HG02970 (cell line): ENCODE data around the gene RAPGEF5.

Source experiments
- ATAC-seq: cut with Tn5 transposase; IDR thresholded peaks from one replicate; pipeline ENCODE4 v1.9.1; 2021; ENCODE audit warnings: mild to moderate bottlenecking, moderate library complexity, moderate number of reproducible peaks; ENCODE audit not compliant: unreplicated experiment, low FRiP score

RAPGEF5 gene

DNA sequence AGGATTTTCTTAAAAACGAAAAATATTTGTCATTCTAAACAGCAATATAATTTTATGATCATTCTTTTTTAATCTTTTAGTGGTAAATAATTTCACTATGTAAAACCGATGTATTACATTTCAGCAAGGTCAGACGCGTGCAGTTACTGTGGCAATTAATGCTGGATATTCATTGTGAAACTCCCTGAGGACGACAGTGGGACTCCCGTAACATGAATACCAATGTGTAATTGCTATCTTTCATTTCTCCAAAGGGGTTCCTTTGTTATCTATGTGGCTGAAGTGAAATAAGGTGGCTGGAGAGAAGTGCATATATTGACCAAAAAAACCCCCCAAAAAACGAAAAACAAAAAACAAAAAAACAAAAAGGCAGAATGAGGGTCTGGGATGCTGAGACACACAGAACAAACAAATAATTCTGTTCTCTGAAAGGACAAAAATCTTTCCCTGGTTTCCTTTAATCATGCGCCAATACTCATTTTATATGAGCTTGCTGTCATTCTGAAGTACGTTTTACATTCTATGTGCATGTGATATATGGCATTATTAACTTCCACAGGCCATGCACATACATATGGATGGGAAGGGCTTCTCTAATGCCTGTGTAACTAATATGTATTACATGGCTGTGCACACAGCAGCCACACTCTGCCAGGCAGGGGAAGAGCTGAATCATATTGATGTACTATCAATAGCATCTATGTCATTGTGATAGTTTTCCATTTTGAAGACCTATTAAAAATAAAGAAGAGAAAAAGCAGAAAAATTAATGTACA, 161.4 kb downstream of the RAPGEF5 start:
- no peak for ATAC-seq

DNA sequence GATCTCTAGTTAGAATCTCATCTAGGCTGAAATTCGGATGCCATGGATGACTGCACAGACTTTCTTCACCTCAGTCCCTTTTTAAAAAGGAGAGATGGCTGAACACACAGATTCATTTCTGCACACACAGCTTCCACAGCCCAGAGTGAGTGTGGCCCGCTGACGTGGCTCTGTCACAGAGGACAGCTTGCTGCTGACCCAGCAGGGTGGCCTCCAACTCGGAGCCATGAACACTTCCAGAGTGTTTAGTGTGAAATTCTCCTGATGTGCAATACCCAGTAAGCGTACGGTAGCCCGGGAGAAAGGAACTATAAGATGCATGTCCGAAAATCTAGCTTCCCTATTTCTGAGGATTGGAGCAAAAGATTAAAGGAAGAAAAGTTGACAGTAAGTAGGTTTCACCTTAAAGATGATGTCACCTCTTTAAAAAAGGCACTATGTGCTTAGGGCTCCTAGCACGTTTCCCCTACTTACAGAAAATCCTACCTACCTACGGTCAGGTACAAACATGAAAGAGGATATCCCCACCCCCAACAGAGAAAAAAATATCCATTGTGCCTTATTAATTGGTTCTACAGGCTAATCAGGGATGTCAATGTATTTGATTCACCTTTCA, 162.2 kb downstream of the RAPGEF5 start:
- ATAC-seq: no peak

DNA sequence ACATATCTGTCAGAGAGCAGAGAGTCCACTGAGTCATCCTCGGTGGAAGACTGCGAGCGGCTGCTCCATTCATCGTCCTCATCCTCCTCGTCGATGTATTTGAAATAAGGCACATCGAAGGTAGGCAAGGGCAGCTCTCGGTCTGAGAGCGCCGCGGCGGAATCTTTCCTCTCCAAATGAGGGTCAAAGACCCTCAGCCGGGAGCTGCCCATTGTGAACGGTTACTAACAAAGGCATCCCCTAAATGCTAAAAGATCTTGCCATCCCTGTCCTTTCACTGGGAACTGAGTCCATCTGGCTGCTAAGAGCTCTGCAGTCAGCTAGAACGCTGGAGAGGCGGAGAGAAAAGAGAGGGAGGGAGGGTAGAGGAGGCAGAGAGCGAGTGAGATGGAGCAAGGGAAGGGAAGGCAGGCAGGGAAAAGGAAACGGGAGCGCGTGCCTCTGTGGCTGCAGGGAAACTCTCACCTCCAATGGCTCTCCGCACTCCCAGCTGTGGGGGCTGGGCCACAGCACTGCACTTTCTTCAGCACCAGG, 163.4 kb downstream of the RAPGEF5 start:
- no peak for ATAC-seq

DNA sequence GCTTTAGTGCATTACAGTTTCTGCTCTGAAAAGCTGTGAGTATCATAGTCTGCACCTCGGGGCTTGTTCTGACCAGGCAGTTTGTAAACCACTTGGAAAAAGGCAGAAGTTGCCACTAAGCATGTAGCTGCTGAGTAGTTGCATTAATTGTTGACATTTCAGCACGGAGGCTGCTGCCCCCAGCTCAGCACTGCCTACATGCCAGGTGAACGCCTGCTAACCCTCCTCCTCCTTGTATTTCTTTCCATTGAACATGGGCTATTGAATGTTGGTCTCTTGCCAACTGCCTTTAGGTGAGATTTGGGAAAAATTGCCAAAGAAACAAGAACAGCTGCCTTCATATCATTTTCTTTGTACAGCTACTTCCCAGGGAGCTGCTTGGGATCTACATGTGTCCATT, 164.2 kb downstream of the RAPGEF5 start:
- no peak for ATAC-seq

DNA sequence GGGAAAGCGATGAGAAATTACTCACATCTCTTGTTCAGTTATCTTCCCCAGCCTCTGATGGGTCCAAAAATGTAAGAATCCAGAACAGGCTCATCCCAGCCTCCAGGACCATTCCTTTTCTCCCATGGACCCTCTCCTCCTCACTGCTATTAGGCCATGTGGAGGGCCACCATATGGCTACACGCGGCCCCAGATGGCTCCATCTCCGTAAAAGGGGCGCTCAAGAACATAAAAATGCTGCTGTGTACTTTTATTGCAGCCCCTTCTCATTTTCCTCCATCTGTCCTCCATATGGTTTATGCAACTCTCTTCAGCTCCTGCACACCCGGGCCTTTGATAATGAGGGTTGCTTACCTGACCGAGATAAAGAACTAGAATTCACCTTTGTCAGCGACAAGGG, 166.2 kb downstream of the RAPGEF5 start:
- no peak for ATAC-seq

- no peak for ATAC-seq
Measured at GRCh38 chr7:22189741-22190140, 167.2 kb downstream of the RAPGEF5 start.

DNA sequence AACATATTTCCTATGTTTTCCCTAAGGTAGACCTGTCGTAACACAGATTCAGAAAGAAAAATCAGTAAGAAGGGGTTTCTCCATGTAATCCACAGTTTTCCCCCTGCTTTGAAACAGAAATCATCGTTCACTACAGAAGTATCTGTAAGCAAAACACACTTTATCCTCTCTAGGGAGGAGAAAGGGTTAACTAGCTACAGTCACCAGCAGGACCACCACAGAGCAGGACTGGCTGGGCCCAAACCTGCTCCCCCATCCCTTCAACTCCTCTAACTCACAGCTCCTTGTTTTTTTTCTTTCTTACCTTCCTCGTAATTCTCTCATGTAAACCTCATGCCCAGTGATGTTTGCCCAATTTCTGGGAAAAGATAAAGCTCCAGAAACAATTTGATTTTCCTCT, 167.7 kb downstream of the RAPGEF5 start:
- ATAC-seq: no peak

GRCh38 chr7:22187691-22188348, 169.1 kb downstream of the RAPGEF5 start:
- no peak for ATAC-seq

DNA sequence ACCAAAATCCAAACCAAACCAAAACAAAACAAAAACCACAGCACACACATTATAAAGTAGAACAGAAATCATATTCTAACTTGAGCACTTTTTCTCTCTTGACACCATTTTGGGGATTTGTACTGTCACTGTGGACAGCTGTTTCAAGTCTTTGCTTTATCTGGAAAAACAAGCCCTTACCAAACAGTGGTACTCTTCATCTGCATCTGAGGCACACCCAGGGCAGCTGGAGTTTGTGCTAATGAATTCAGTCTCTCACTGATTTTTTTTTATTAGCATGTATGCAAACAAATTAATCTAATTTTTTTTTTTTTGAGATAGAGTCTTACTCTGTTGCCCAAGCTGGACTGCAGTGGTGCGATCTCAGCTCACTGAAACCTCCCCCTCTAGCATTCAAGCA, 171.4 kb downstream of the RAPGEF5 start:
- ATAC-seq: no peak

DNA sequence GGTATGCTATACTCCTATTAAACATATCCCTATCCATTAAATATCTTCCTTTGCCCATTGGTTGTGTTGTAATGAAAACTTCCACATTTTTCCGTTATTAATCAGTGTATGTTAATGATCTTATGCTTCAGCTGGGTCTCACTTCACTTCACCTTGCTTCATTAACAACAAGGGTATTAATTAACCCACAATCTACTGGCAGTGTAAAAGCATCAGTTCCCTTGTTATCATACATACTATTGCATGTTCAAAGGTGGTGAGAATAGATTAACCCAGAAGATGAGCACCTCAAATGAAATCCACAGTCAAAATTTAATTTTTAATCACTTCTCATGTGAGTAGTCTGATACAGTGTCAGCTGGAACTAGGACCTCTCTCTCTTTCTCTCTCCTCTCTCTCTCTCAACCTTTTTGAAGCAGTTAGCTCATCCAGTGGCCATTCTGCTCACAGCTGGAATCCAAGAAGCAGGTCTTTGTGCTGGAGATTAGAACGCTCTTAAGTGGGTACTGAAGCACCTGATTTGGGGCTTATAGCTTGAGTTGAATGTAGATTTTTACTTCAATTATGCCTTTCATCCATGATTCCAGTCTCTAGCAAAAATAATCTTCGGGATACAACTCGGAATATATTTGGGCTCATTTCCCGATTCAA, 172.3 kb downstream of the RAPGEF5 start:
- no peak for ATAC-seq

DNA sequence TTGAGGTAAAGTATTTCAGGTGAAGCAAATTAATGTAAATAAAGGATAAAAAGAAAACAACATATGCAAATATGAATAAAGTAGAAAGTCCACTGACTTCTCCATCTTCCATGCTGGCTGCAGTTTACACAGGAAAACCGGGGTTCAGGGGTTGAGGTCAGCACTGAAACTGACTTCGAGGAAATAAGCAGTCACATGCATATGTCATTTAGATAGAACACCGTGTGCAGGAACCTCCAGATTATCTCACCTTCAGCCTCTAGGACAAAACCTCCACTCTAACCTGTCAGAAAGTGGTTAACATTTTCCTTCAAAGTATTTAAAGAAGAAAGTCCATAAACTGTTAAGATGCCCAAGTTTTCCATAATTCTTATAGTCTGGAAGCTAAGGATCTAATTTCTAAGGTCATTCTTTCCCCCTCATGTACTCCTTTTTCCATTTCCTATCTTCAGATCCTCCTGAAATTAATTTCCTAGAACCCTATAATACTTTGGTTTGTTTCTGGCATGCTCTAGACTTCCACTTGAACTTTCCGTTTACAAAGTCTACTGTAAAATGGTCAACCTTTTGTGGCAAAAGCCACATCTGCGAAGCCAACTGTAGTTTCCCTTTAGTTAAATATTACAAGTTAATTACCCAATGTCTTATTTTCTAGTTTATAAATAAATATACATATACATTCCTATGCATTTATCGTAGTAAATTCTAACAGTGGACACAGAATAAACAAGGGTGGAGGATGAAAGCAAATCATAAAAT, 173.3 kb downstream of the RAPGEF5 start:
- no peak for ATAC-seq

GRCh38 chr7:22182149-22182548, 174.8 kb downstream of the RAPGEF5 start:
- ATAC-seq: no peak

GRCh38 chr7:22181663-22182062, 175.3 kb downstream of the RAPGEF5 start:
- ATAC-seq: no peak

- no peak for ATAC-seq
Measured at GRCh38 chr7:22179442-22179879, 177.5 kb downstream of the RAPGEF5 start.

- ATAC-seq: no peak
Measured at GRCh38 chr7:22178735-22179134, 178.2 kb downstream of the RAPGEF5 start.

GRCh38 chr7:22176791-22177412, 180.1 kb downstream of the RAPGEF5 start:
- ATAC-seq: no peak

- no peak for ATAC-seq
Measured at GRCh38 chr7:22174574-22174953, 182.4 kb downstream of the RAPGEF5 start.

DNA sequence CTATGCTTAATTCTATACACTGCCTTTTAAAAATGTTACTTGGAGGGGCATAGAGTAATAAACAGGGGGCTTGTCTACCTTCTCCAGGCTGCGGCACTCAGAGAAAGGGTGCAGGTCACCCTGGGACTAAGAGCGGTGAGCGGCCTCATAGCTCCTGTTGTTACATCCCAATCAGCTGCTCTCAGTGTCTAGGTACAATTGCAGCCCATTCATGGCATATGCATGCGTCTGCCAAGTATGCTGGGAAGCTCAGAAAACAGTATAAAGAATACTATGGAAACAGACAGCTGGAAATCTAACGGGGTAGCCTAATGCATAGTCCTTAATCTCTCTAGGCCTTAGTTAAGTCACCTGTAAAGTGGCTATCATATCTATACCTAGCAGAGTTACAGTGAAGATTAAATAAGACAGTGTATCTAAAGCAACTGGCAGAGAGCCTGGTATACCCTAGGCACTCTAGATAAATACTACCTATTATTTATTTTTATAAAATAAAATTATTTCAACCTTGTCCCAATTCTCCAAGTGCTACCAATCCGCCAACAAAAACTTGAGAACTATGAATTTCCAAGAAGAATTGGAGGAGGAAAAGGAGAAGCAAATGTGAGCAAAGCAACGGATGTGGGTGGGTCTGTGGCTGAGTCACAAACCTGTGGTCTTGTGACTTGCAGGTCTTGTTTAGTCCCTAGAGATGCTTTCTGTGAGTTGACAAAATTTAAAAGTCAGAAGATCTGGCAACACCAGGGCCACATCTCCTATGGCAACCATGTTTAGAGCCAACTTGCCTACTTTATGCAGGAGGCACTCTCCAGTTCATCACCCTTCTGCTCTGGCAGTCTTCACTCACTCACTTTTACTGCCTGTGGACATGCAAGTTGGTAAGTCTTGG, 183.0 kb downstream of the RAPGEF5 start:
- ATAC-seq: peak; percentile 96

- no peak for ATAC-seq
Measured at GRCh38 chr7:22168129-22168634, 188.8 kb downstream of the RAPGEF5 start.
